HG02943 (cell line): Measurements from ENCODE around the gene NEK6.
"Not testable (repeated sequence)": the region's sequence is repeated elsewhere in the genome, so short reads cannot be mapped to it uniquely, and the experiment has no call there.

Source experiments
- ATAC-seq: cut with Tn5 transposase; IDR thresholded peaks from one replicate; pipeline ENCODE4 v1.9.1; 2021; ENCODE audit warnings: mild to moderate bottlenecking, low read depth, moderate library complexity; ENCODE audit not compliant: unreplicated experiment

NEK6 gene

DNA sequence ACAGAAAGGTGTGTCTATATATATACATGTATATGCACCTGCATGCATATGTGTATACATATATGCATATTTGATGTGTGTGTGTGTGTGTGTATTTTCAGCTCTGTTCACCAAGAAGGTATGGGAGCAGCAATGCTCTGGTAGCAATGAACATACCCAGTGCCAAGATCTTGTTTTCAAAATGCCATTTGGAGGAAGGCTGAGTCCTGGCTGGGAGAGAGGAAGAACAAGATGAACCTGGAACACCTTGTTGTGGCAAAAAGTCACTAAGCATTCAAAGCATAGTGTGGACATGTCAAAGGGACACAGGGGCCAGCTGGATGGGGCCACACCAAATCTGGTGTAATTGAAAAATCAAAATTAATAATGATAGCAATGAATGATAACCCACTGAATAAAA lies 31.8 kb upstream of the NEK6 start:
- ATAC-seq: no peak

DNA sequence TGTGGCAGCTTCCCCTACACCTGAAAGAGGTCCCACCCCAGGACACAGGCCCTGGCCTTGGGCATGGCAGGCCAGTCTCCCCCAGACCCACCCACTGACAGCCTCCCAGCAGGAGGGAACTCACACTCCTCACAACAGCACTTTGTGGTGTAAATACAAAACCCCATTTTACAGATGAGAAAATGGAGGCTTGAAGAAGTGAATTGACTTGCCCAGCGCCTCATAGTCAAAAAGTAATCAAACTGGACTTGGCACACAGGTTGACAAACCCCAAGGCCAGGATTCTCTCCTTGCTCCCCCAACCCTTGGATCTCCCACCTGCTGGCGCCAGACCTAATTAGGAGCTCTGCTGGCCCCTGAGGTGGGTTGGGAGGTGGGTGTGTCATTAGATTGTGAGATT lies 29.2 kb upstream of the NEK6 start:
- no peak for ATAC-seq

DNA sequence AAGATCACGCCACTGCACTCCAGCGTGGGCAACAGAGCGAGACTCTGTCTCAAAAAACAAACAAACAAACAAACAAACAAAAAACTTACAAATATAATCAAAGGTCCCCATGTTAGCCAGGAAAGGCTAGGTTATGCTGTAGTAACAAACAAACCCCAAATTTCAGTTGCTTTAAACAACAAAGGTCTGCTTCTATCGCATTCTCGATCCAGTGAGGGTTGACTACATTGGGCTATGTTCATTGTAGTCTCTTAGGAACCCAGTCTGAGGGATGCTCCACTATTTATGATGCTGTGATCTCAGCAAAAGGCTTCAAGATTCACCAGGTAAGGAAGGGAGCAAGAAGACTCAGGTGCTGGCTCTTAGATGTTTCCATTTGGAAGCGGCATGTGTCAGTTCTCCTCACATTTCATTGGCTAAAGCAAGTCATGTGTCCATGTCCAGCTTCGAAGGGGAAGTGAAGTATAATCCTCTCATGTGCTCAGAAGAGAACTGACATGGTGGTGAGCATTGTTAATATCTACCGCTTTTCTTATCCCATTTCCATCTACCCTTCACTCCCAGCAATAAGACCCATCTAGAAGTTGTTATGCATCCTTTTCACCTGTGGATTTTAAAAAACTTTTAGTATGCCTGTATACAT lies 26.5 kb upstream of the NEK6 start:
- no peak for ATAC-seq

DNA sequence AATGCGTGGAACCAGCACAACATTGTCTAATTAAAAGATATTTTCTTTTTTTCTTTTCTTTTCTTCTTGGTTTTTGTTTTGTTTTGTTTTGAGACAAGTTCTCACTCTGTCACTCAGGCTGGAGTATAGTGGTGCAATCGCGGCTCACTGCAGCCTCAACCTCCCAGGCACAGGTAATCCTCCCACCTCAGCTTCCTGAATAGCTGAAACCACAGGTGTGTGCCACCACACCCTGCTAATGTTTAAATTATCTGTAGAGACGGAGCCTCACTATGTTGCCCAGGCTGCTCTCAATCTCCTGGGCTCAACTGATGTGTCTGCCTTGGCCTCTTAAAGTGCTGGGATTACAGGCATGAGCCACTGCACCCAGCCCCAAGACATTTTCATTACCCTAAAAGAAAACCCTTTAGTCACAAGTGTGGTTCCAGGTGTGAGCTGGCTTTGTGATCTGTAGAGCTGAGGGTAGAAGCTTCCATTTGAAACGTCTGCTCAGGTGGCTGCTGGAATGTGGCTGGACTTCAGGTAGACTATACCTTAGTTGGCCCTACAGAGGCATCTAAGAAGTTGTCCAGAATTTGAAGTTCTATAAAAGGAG lies 19.1 kb upstream of the NEK6 start:
- no peak for ATAC-seq

DNA sequence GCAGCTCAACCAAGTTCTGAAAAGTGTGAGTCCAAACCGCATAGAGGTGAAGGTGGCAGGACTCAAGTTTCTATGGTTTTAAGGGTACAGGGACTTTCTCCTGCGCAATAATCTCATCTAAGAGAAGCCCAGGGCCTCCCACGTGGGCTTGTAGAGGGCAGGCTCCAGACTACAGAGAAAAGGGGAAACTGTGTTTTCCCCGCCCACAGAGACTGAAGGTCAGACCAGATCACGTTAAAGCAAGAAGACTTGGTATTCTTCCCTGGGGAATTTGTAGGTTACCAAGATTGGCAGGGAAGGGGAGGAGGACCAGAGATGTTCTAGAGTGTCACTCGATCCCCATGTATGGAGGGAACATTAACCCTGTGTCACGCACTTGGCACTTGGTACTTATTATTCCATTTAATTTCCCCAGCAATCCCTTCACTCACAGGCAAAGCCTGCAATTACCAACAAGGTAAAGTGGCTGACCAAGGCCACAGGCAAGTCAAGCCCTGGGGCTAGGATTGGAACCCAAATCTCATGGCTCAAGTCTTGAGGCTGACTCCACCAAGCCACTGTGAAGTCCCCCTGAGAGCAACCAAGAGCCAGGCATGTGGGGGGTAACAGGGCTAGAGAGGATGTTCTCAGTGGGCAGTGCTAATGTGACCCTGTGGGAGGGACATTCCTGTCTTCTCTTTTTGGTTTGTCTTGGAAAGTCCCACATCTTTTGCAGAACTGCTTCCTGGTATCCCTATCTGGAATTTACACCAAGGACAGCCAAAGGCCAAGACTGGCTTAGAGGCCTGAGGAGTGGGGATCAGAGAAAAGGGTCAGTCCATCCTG lies 18.3 kb upstream of the NEK6 start:
- ATAC-seq: no peak

DNA sequence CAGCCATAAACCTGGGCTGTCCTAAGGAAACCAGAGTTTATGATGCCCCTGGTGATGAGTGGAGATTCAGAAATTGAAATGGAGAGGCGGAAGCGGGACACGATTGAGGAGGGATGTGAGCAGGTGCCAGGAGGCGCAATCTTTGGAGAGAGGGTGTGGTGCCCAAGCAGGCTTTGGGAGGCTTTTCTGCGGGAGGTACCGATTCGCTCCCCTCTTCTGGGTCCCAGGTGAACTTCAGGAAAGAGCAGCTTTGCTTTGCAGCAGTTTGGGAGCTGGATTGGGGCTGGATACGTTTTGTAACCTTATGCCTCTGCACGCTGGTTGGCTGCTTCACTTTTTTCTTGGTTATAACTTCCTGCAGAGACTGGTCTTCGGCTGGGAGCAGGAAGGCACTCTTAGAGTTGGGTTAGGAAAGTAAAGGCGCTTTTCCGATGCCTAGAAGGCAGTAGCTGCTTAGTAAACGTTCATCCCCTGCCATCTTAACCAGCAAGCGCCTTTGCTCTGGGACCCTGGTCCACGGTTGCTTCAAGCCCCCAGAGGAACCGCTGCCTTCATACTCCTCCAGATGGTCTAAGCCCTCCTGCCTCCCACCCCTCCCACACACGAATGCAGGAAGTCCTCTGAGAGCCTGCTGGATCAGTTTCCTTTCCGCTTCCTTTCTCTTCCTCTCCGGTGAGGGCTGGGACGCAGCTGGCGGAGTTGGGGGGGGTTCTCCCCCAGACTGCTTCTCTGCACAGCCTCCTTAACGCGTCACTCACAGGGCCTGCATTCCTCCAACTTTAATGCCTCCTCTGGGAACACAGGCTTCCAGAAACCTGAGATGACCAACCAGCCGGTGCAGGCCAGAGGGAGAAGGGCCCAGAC lies 15.2 kb upstream of the NEK6 start:
- ATAC-seq: no peak

DNA sequence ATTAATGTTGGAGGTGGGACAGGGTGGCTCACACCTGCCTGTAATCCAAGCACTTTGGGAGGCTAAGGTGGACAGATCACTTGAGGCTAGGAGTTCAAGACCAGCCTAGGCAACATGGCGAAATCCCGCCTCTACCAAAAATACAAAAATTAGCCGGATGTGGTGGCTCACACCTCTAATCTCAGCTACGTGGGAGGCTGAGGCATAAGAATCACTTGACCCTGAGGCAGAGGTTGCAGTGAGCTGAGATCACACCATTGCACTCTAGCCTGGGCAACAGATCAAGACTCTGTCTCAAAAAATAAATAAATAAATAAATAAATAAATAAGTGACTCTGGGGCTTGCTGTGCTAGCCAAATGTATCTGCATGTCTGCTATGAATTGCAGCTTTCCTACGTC lies 10.4 kb upstream of the NEK6 start:
- ATAC-seq: not testable (repeated sequence)

DNA sequence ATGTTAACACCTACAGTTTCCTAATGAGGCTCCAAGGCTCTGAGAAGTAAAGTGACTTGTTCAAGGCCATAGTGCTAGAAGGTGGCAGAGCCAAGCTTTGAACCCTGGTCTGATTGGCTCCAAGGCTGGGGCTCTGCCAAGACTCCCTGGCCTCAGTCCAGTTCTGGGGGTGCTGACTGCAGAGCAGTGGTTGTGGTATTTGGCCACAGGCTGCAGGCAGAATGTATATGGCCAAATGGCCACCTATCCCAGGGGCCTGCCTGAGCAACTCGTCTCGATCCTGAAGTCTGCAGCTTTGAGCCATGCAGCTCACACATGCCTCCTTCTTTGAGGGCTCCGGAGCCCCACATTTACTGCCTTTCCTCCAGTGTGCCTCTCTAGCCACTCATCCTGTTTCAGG lies 9.7 kb upstream of the NEK6 start:
- no peak for ATAC-seq

DNA sequence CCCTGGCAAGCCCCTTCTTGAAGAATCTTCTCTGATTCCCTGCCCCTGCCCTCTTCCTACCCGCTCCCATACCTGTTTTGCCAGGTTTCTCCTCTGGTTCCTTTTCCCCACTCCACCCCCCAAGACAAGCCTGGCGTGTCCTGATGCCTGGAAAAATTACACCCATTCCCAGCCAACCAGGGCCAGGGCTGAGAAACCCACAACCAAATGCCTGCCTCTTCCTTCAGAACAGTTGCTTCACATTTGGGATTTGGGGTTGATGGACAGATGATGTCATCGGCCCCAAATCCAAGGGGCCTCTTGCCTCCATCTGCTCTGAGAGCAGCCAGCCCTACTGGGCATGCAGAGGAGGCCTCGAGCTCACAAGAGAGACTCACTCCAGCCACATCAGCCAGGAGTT lies 8.8 kb upstream of the NEK6 start:
- no peak for ATAC-seq

DNA sequence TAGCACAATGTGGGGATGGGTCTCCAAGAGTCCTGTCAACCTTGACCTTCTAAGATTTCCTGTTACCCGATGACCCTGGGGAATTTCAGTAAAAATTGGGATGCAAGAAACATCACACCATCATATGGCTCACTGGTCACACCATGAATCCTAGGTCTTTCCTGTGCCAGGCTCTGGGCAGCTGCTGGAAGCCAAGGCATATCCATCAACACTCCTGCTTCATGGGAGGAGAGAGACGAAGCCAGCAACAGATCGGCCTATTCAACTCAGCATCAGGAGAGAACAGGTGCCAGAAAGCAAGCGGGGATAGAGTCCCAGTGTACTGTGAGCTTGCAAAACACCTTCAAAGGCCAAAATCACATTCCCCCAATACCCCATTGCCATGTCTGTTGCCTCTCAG lies 6.5 kb upstream of the NEK6 start:
- no peak for ATAC-seq

DNA sequence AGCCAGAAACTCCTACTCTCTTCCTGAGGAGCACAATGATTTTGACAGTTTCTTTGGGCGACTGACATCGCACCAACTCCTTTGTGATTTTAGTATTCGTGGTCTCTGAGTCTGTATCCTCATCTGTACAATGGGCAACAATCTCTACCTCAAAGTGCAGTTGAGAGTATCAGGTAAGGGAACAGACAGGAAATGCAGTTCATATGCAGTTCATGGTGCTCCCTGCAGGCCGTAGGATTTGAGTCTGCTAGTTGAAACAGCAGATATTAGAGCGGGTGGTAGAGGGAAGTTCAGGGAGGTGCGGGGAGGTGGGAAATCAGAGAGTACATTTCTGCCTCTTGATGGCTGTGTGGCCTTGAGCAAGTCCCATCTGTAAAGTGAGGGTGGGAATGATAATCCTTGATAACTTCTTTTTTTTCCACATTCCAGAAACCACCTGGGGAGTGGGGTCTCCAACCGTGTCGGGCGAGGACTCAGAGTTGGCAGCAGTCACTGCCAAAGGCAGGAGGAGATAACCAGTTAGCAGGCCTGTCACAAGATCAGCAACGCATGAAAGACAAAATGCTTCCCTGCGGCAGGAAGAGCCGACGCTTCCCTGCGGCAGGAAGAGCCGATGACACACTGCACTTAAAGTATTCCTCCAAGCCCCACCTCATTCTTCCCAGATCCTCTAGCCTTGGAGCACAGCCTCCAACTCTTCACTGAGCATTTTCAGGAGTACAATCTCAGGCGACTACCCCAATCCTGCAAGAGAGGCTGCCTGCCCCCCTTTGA lies 6.0 kb upstream of the NEK6 start:
- ATAC-seq: no peak

DNA sequence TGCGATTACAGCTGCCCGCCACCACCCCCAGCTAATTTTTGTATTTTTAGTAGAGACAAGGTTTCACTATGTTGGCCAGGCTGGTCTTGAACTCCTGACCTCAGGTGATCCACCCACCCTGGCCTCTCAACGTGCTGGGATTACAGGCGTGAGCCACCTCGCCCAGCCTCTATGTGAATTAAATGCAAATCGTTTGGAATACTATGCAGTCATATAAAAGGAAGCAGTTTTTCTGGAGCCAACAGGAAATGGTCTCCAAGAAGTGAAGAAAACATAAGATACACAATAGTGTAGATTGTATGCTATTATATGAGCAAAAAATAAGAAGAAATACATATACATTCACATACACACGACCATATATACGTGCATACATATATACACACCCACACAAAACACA lies 4.9 kb upstream of the NEK6 start:
- ATAC-seq: not testable (repeated sequence)

DNA sequence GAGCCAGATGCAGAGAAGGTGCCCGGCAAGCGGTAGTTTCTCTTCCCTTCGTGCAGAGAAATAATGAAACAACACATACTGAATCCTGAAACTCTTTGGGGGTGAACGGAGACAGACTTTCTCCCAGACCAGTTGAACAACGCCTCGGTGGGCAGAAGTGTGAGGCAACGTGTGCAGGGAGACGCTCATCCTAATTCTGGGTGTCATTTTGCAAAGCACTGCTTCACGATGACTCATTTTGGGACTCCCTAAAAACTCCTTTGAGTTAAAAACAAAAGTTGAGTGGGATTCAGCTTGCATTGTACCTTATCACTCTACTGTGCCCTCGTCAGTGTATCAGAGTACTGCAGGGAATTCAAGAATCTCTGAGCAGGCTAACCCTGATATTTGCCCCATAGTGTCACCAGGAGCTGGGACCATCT lies 3.5 kb upstream of the NEK6 start:
- peak; percentile 53 for ATAC-seq

DNA sequence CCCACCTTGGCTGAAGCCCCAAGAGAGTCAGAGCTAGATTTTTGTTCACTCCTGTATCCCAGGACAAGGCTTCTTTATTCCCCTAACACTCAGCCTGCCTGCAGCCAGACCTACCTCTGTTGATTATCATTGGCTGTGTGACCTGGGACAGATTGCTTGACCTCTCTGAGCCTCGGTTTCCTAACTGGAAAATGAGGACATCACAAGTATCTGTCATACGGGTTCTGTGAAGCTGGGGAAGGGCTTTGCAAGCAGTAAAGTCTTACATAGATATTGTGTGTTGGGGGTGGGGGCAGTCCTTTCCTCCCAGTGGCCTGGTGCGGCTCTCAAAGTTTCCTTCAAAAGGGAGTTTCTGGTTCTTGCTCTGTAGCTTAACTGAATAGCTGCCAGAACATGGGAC lies 2.5 kb upstream of the NEK6 start:
- ATAC-seq: no peak

DNA sequence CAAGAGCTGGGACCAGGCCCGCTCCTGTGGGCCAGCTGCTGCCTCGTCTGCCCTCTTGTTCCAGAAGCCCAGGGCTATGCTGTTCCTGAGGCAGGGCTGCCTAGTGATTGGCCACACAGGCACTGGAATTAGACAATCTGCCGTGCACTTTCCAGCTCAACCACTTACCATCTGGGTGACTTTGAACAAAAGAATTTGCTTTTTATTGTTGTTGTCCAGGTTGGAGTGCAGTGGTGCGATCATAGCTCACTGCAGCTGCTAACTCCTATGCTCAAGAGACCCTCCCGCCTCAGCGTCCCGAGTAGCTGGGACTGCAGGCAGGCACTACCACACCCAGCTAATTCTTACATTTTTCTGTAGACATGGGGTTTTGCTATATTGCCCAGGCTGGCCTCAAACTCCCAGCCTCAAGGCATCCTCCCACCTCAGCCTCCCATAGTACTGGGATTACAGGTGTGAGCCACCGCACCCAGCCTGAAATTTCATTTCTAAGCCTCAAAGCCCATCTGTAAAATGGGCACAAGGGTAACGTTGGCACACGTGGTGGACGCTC lies 1.2 kb upstream of the NEK6 start:
- ATAC-seq: no peak

DNA sequence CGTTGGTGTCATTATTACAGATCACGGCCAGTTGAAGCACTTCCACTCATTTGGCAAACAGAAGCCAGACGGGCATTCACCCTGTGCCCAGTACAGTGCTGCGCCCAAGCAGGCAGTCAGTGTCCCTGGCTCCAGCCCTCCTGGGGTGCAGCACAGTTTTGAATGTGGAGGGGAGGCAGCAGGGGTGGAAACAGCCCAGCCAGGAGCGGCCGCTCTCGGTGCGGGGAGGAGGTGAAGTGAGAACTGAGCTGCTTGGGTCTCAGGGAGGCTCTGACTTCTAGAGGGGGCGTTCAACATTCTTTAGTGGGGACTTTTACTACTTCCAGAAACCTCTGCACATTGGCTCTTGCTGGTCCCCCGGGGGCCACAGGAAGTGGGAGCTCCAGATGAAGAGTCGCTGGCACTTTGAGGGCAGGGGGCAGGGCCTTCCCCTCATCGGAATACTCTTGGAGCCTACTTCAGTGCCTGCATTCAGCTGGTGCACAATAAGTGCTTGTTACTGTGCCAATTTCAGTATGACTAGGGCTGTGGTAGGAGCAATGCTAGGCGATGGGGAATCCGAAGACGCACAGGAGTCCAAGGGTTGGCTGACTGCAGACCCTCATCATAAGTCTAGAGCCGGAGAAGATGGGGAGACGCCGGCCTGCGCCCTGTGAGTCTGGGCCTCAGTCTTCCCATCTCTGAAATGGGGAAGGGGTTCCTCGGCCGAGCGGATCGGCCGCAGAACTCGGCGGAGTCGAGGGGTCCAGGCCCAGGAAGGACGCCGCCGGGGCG lies 492 bp upstream of the NEK6 start:
- no peak for ATAC-seq

DNA sequence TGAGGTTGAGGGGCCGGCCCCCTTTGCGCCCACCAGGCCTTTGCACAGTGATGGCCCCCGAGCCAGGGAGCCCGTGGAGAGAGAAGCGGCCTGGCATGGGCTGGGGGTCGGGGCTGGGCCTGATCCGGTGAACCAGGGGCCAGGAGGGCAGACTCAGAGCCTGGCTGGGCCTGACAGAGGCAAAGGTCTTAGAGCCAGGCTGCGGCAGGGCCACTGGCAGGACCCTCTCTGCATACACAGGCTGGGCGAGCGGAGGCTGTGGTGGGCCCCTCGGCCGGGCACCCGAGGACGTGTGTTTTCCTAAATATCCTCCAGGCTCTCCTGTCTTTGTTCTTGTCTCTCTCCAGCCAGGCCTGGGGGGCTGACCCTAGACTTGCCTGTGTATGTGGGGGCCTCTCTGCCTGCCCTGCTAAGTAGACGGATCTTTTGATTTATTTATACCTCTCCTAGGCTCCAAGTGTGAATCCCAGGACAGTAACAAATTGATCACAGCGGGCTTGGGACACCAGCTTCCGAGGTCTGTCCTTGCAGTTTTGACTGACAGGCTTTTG lies 933 bp downstream of the NEK6 start:
- ATAC-seq: no peak

DNA sequence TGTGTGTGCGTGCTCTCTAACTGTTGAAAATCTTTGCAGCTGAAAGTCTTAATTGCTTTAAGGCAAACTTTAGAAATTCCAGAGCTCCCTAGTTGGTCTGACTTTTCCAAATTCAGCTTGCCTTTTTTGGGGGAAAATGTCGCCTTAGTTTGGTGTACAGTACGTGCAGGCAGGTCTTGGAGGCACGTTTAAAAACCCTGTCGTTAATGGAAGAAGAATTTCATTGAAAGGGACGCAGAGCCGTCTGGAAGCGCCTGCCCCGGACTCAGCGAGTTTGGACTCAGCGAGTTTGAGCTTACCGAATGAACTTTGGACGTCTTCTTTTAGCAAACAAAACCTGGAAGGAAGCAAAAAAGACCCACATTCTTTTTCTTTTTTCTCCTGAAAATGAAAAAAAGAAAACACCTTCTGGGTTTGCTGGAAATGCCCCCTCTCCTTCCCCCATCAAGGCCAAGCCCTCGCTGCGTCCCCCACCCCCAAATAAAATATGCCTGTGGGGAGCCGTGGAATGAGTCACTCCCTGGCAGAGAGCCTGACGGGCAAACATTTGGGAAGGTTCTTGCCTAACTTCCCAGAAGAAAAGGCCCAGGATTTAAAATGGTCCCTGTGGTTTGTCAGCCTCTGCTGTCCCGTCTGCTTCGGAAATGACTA lies 1.5 kb downstream of the NEK6 start:
- no peak for ATAC-seq
